DOHH2 (cell line): ENCODE data around the gene ADPRM.

ENCODE experiments used
- H3F3A ChIP-seq: fragments of 200-600 bp; sonication (generic), shearing (Covaris generic); 2 replicates; pipeline ENCODE4 v1.6.0; 2016; ENCODE audit warnings: antibody characterized with exemption, mild to moderate bottlenecking; ENCODE audit not compliant: control insufficient read depth, insufficient read depth
- H3K27ac ChIP-seq: fragments of 200-600 bp; sonication (generic); 2 replicates; pipeline ENCODE4 v1.5.1; 2014; ENCODE audit warnings: low read depth, mild to moderate bottlenecking, low read length, moderate library complexity
- H3K27me3 ChIP-seq: fragments of 200-600 bp; sonication (generic); 2 replicates; pipeline ENCODE4 v1.6.1; 2014; ENCODE audit warnings: mild to moderate bottlenecking, low read length, mixed read lengths; ENCODE audit not compliant: control insufficient read depth
- H3K36me3 ChIP-seq: fragments of 200-600 bp; sonication (generic); 2 replicates; pipeline ENCODE4 v1.6.1; 2014; ENCODE audit warnings: mild to moderate bottlenecking, low read length, moderate library complexity, mixed read lengths; ENCODE audit not compliant: control insufficient read depth
- H3K4me1 ChIP-seq: fragments of 200-600 bp; sonication (generic); 2 replicates; pipeline ENCODE4 v1.6.1; 2014; ENCODE audit warnings: mild to moderate bottlenecking, low read length, mixed read lengths; ENCODE audit not compliant: control insufficient read depth
- H3K4me2 ChIP-seq: fragments of 200-600 bp; sonication (generic); 2 replicates; pipeline ENCODE4 v1.6.0; 2014; ENCODE audit warnings: mild to moderate bottlenecking, low read length, moderate library complexity
- H3K4me3 ChIP-seq: fragments of 200-600 bp; sonication (generic); 2 replicates; pipeline ENCODE4 v1.5.1; 2014; ENCODE audit warnings: mild to moderate bottlenecking, low read length, mixed read lengths
- H3K79me2 ChIP-seq: fragments of 200-600 bp; sonication (generic); 2 replicates; pipeline ENCODE4 v1.6.1; 2014; ENCODE audit warnings: mild to moderate bottlenecking, low read length, mixed read lengths; ENCODE audit not compliant: control insufficient read depth
- H3K9me2 ChIP-seq: fragments of 200-600 bp; sonication (generic); replicated peaks from 2 replicates; pipeline ENCODE4 v1.6.1; 2014; ENCODE audit warnings: mild to moderate bottlenecking, low read length, mixed read lengths; ENCODE audit not compliant: control insufficient read depth
- H3K9me3 ChIP-seq: fragments of 200-600 bp; sonication (generic); 2 replicates; pipeline ENCODE4 v1.6.1; 2014; ENCODE audit warnings: antibody characterized with exemption, low read length, mixed read lengths; ENCODE audit not compliant: control insufficient read depth, insufficient read depth
- H4K20me1 ChIP-seq: fragments of 200-600 bp; sonication (generic); 2 replicates; pipeline ENCODE4 v1.6.0; 2014; ENCODE audit warnings: low read depth, mild to moderate bottlenecking, antibody characterized with exemption, low read length, moderate library complexity; ENCODE audit not compliant: control insufficient read depth, insufficient read depth
- CTCF ChIP-seq: fragments of 200-600 bp; sonication (generic); IDR thresholded peaks from one replicate; pipeline ENCODE4 v1.5.1; 2014; ENCODE audit warnings: antibody characterized with exemption, mild to moderate bottlenecking, low read depth, low read length; ENCODE audit not compliant: poor library complexity, severe bottlenecking
- EZH2phosphoT487 ChIP-seq: fragments of 200-600 bp; sonication (generic); IDR thresholded peaks from 2 replicates; pipeline ENCODE4 v1.6.1; 2017; ENCODE audit warnings: borderline replicate concordance, mild to moderate bottlenecking, antibody characterized with exemption, low read length, moderate library complexity, mixed read lengths

ADPRM gene

GRCh38 chr17:10748531-10749181, 51.3 kb downstream of the ADPRM start:
- no peaks in the 10 kb centered on the region for H3K4me1 ChIP-seq
- H3K9me3 ChIP-seq = no peaks in the 10 kb centered on the region
- no peaks in the 10 kb centered on the region for H3K36me3 ChIP-seq
- no peaks in the 10 kb centered on the region for H3K9me2 ChIP-seq
- no peaks in the 10 kb centered on the region for H3F3A ChIP-seq
- no peaks in the 10 kb centered on the region for H4K20me1 ChIP-seq
- H3K27me3 ChIP-seq = no peaks in the 10 kb centered on the region
- no peak overlapping the region for H3K27ac ChIP-seq
- no peaks in the 10 kb centered on the region for H3K79me2 ChIP-seq
- no peak overlapping the region for H3K4me3 ChIP-seq
- no peak overlapping the region for H3K4me2 ChIP-seq
- no peak for TF ChIP-seq CTCF
- no peak for TF ChIP-seq EZH2phosphoT487

GRCh38 chr17:10750210-10750609, 52.8 kb downstream of the ADPRM start:
- H3K4me3 ChIP-seq = no peak overlapping the region
- TF ChIP-seq EZH2phosphoT487 = no peak
- TF ChIP-seq CTCF = no peak

GRCh38 chr17:10751563-10751962, 54.2 kb downstream of the ADPRM start:
- Histone ChIP-seq H3K4me1 (no peaks in the 10 kb centered on the region), H3K4me2 (no peak overlapping the region), H3K79me2 (no peaks in the 10 kb centered on the region), H3K27ac (no peak overlapping the region), H3K9me3 (no peaks in the 10 kb centered on the region), H3K4me3 (no peak overlapping the region), H3K27me3 (no peaks in the 10 kb centered on the region), H4K20me1 (no peaks in the 10 kb centered on the region), H3K36me3 (no peaks in the 10 kb centered on the region), H3F3A (no peaks in the 10 kb centered on the region), H3K9me2 (no peaks in the 10 kb centered on the region)
- TF ChIP-seq EZH2phosphoT487 = no peak

More at GRCh38 chr17:10750210-10750609, 52.8 kb downstream of the ADPRM start:
- Histone ChIP-seq H3K36me3 (no peaks in the 10 kb centered on the region), H3F3A (no peaks in the 10 kb centered on the region), H3K79me2 (no peaks in the 10 kb centered on the region), H3K27ac (no peak overlapping the region), H4K20me1 (no peaks in the 10 kb centered on the region), H3K9me2 (no peaks in the 10 kb centered on the region), H3K4me2 (no peak overlapping the region), H3K4me1 (no peaks in the 10 kb centered on the region), H3K27me3 (no peaks in the 10 kb centered on the region), H3K9me3 (no peaks in the 10 kb centered on the region)

- H3K27ac ChIP-seq = no peak overlapping the region
- no peak overlapping the region for H3K4me2 ChIP-seq
- H3K9me2 ChIP-seq = no peaks in the 10 kb centered on the region
- H3K4me3 ChIP-seq = no peak overlapping the region
- no peaks in the 10 kb centered on the region for H3F3A ChIP-seq
- H3K4me1 ChIP-seq = no peaks in the 10 kb centered on the region
- H4K20me1 ChIP-seq = no peaks in the 10 kb centered on the region
- no peaks in the 10 kb centered on the region for H3K9me3 ChIP-seq
- H3K27me3 ChIP-seq = no peaks in the 10 kb centered on the region
- TF ChIP-seq CTCF (no peak), EZH2phosphoT487 (no peak)
- H3K36me3 ChIP-seq = no peaks in the 10 kb centered on the region
- no peaks in the 10 kb centered on the region for H3K79me2 ChIP-seq
Measured at GRCh38 chr17:10752696-10753095, 55.3 kb downstream of the ADPRM start.
